ENCODE measurements around the gene AUH. TPM values are rescaled to one million over a fixed set of nuclear protein-coding genes. Genes with fewer than 3 reads are reported as not detected.
A peak's percentile ranks its signal among the peaks of the same experiment; 100 is the strongest.

The AUH gene
- total RNA-seq, 1 donor from 2014 or later, result 9.8 TPM

GRCh38 chr9:91253488-91253887, 108.2 kb downstream of the AUH start:
- Histone ChIP-seq H4K20me1 (ENCODE audit: insufficient read depth, low read length) (no peaks in the 10 kb centered on the region), H3K4me2 (ENCODE audit: low read length) (no peak overlapping the region), H3K36me3 (ENCODE audit: insufficient read depth, low read length) (no peaks in the 10 kb centered on the region), H3K27ac (ENCODE audit: low read depth, low read length) (no peak overlapping the region), H3K9me3 (ENCODE audit: insufficient read depth, low read depth, low read length) (no peaks in the 10 kb centered on the region), H3K27me3 (ENCODE audit: insufficient read depth, low read length) (no peaks in the 10 kb centered on the region), H3K4me1 (ENCODE audit: insufficient read depth, low read length) (no peaks in the 10 kb centered on the region), H3K9ac (ENCODE audit: low read length) (no peak overlapping the region), H3K4me3 (ENCODE audit: insufficient read depth, low read depth, low read length) (no peak overlapping the region), H2AFZ (ENCODE audit: low read depth, low read length) (no peak overlapping the region), H3K79me2 (ENCODE audit: insufficient read depth, low read length) (no peaks in the 10 kb centered on the region)
- Mint-ChIP-seq H3K4me1 (ENCODE audit: low read depth, unreplicated experiment) (no peaks in the 10 kb centered on the region), H3K36me3 (ENCODE audit: low read depth, unreplicated experiment) (no peaks in the 10 kb centered on the region), H3K27me3 (ENCODE audit: low read depth, unreplicated experiment) (no peaks in the 10 kb centered on the region), H3K4me3 (ENCODE audit: unreplicated experiment) (no peak overlapping the region), H3K27ac (ENCODE audit: unreplicated experiment) (no peak overlapping the region), H3K9me3 (ENCODE audit: unreplicated experiment) (no peaks in the 10 kb centered on the region)
- TF ChIP-seq, protein P1, sequence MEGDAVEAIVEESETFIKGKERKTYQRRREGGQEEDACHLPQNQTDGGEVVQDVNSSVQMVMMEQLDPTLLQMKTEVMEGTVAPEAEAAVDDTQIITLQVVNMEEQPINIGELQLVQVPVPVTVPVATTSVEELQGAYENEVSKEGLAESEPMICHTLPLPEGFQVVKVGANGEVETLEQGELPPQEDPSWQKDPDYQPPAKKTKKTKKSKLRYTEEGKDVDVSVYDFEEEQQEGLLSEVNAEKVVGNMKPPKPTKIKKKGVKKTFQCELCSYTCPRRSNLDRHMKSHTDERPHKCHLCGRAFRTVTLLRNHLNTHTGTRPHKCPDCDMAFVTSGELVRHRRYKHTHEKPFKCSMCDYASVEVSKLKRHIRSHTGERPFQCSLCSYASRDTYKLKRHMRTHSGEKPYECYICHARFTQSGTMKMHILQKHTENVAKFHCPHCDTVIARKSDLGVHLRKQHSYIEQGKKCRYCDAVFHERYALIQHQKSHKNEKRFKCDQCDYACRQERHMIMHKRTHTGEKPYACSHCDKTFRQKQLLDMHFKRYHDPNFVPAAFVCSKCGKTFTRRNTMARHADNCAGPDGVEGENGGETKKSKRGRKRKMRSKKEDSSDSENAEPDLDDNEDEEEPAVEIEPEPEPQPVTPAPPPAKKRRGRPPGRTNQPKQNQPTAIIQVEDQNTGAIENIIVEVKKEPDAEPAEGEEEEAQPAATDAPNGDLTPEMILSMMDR (IDR thresholded peaks at IDR 0.05; ENCODE audit: insufficient read depth, low read depth, low read length), result no peak
- TF ChIP-seq EZH2 (IDR thresholded peaks at IDR 0.05; ENCODE audit: insufficient read depth, low read length), result no peak
- FAIRE-seq (no peak), DNase-seq (ENCODE audit: low read depth) (no peak)

DNA sequence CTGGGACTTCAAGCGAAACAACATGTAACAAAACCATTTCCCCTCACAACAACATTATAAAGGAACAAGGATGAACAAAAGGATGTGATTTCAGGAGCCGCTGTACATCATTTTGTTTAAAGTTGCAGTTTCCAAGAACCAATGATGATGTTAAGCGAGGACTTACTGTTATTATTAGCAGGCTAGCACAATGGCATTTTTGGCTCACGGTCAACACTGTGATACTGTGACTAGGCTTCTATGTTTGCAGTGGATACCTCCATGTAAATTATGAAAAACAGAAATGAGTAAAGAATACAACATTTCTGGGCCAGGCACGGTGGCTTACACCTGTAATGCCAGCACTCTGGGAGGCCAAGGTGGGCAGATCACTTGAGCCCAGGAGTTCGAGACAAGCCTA, 113.0 kb downstream of the AUH start:
- FAIRE-seq, result no peak
- H3K27ac Mint-ChIP-seq (ENCODE audit: unreplicated experiment), result no peak overlapping the region
- Histone ChIP-seq H3K27me3 (ENCODE audit: insufficient read depth, low read length) (no peaks in the 10 kb centered on the region), H3K36me3 (ENCODE audit: insufficient read depth, low read length) (no peaks in the 10 kb centered on the region), H4K20me1 (ENCODE audit: insufficient read depth, low read length) (no peaks in the 10 kb centered on the region), H3K79me2 (ENCODE audit: insufficient read depth, low read length) (no peaks in the 10 kb centered on the region), H3K4me2 (ENCODE audit: low read length) (no peak overlapping the region), H2AFZ (ENCODE audit: low read depth, low read length) (no peak overlapping the region), H3K27ac (ENCODE audit: low read depth, low read length) (no peak overlapping the region), H3K9me3 (ENCODE audit: insufficient read depth, low read depth, low read length) (no peaks in the 10 kb centered on the region), H3K4me1 (ENCODE audit: insufficient read depth, low read length) (peaks cover 9% of the 10 kb centered on the region), H3K4me3 (ENCODE audit: insufficient read depth, low read depth, low read length) (no peak overlapping the region), H3K9ac (ENCODE audit: low read length) (no peak overlapping the region)
- TF ChIP-seq, protein P1 (IDR thresholded peaks at IDR 0.05; ENCODE audit: insufficient read depth, low read depth, low read length), result no peak
- TF ChIP-seq EZH2 (IDR thresholded peaks at IDR 0.05; ENCODE audit: insufficient read depth, low read length), result no peak
- no peaks in the 10 kb centered on the region for H3K27me3 Mint-ChIP-seq (ENCODE audit: low read depth, unreplicated experiment)
- H3K36me3 Mint-ChIP-seq (ENCODE audit: low read depth, unreplicated experiment), result no peaks in the 10 kb centered on the region
- no peaks in the 10 kb centered on the region for H3K9me3 Mint-ChIP-seq (ENCODE audit: unreplicated experiment)
- no peak for DNase-seq (ENCODE audit: low read depth)
- H3K4me1 Mint-ChIP-seq (ENCODE audit: low read depth, unreplicated experiment), result peaks cover 15% of the 10 kb centered on the region
- no peak overlapping the region for H3K4me3 Mint-ChIP-seq (ENCODE audit: unreplicated experiment)

- H3K4me1 Mint-ChIP-seq (ENCODE audit: low read depth, unreplicated experiment), result peaks cover 15% of the 10 kb centered on the region
- no peaks in the 10 kb centered on the region for H3K9me3 Mint-ChIP-seq (ENCODE audit: unreplicated experiment)
- no peaks in the 10 kb centered on the region for H3K27me3 ChIP-seq (ENCODE audit: insufficient read depth, low read length)
- peaks cover 9% of the 10 kb centered on the region for H3K4me1 ChIP-seq (ENCODE audit: insufficient read depth, low read length)
- no peak overlapping the region for H3K4me3 Mint-ChIP-seq (ENCODE audit: unreplicated experiment)
- no peak overlapping the region for H2AFZ ChIP-seq (ENCODE audit: low read depth, low read length)
- H3K27ac Mint-ChIP-seq (ENCODE audit: unreplicated experiment), result no peak overlapping the region
- DNase-seq (ENCODE audit: low read depth) (no peak), FAIRE-seq (no peak)
- no peaks in the 10 kb centered on the region for H3K36me3 ChIP-seq (ENCODE audit: insufficient read depth, low read length)
- no peak overlapping the region for H3K9ac ChIP-seq (ENCODE audit: low read length)
- H3K4me3 ChIP-seq (ENCODE audit: insufficient read depth, low read depth, low read length), result no peak overlapping the region
- H3K4me2 ChIP-seq (ENCODE audit: low read length), result peak overlapping the region; percentile 14
- H3K79me2 ChIP-seq (ENCODE audit: insufficient read depth, low read length), result no peaks in the 10 kb centered on the region
- no peaks in the 10 kb centered on the region for H3K9me3 ChIP-seq (ENCODE audit: insufficient read depth, low read depth, low read length)
- no peaks in the 10 kb centered on the region for H3K36me3 Mint-ChIP-seq (ENCODE audit: low read depth, unreplicated experiment)
- H3K27ac ChIP-seq (ENCODE audit: low read depth, low read length), result no peak overlapping the region
- H3K27me3 Mint-ChIP-seq (ENCODE audit: low read depth, unreplicated experiment), result no peaks in the 10 kb centered on the region
- TF ChIP-seq, protein P1 (IDR thresholded peaks at IDR 0.05; ENCODE audit: insufficient read depth, low read depth, low read length), result no peak
- TF ChIP-seq EZH2 (IDR thresholded peaks at IDR 0.05; ENCODE audit: insufficient read depth, low read length), result no peak
- H4K20me1 ChIP-seq (ENCODE audit: insufficient read depth, low read length), result no peaks in the 10 kb centered on the region
These were observed 114.4 kb downstream of the AUH start for GRCh38 chr9:91247278-91247677.
